SKM-1 treated with dmso at 0.1 percent for 144 hours (cell line): ENCODE measurements around the gene MTHFD1L.

Experiments
- DNase-seq: peaks from one replicate; lab custom pipeline; 2025; ENCODE audit not compliant: unreplicated experiment; lab: John Stamatoyannopoulos, UW

Gene MTHFD1L

GRCh38 chr6:150931405-150931804 is 65.9 kb downstream of the MTHFD1L start:
- DNase-seq, result no peak

DNA sequence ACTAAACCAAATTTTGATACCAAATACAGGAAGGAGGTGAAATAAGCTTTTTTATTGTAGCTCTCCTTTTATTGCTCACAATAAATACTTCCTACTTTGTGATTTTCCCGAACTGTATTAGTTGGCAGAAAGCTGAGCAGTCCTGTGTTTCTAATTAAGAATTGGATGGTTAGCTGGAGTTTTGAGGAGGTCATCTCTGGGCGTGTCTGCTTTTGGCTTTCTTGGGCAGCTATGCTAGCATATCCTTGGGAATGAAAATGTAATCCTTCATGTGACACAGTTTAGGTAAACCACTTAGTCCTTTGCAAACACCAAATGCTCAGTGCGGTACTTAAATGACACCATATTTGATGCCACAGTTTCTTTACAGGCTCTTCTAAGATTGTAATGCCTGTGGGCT is 67.5 kb downstream of the MTHFD1L start:
- no peak for DNase-seq

DNA sequence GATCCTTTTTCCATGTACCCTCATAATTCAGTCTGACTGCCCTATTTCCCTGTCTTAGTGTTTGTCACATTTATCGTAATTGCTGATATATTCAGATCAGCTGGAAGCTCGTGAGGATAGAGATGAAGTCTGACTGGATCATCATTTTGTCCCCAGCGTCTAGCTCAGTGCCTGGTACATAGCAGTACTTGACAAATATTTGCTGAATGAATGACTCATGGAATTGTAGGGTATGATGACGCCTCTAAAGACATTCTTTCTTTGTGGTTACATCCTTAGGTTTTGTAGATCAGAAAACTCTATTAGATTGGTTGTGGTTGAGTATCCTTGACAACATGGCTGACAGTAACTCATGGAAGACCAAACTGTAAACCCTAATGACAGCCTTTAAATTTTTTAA is 68.9 kb downstream of the MTHFD1L start:
- DNase-seq, result no peak

DNA sequence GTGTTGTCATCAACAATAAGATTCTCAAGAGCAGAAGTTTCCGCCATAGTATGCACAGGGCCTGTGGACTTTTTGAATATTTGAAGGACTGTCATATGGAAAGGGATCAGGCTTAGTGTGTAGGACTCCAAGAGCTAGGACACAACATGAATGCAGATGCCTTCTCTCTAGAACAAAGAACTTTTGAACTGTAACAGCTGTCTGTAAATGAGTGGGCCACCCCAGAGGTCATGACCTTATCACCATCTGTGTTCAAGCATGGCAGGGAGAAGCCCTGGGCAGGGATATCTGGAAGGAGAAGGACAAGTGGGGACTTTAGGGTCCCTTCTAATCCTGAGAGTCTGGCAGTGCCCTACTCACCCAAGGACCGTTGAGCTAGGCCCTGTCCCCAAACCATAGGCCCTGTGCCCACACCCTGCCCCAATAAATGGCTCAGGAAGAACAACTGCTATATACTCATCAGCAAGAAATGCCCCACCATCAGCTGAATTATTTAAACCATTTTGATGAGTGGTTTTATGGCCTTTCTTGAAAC is 70.6 kb downstream of the MTHFD1L start:
- no peak for DNase-seq

GRCh38 chr6:150937132-150937906 is 71.8 kb downstream of the MTHFD1L start:
- no peak for DNase-seq

GRCh38 chr6:150939399-150939798 is 73.9 kb downstream of the MTHFD1L start:
- no peak for DNase-seq

DNA sequence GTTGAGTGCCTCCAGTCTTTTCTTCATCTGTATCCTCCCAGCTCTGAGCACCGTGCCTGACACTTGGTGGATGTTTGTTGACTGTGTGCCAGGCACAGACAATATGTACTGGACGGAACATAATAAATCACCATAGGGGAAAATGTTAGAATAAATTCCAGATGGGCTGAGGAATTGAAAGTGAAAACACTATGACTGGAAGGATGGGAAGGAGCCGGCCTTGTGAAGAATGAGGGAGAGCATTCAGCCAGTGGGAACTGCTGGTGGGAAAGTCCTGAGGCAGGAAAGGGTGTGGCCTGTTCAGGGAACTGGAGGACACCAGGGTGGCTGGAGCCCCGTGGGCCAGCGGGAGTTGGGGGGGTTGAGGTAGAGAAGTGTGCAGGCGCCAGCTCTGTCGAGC is 75.4 kb downstream of the MTHFD1L start:
- no peak for DNase-seq

DNA sequence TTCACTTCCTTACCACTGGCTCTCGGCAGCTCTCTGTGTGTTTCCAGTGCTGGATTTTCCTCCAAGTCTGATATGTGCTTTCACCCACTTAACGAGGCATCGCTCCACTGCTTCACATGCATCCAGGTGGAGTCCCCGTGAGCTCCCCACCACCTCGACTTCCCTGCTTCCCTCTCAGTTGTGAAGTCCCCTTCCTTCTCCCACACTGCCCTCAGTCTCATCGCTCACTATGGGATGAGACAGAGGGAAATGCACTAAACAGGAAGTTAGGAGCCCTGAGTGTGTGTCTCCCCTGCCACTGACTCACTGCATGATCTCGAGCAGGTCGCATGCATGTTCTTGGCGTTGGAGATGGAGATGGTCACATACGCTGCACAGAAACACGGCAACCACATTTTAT is 84.0 kb downstream of the MTHFD1L start:
- DNase-seq, result no peak

DNA sequence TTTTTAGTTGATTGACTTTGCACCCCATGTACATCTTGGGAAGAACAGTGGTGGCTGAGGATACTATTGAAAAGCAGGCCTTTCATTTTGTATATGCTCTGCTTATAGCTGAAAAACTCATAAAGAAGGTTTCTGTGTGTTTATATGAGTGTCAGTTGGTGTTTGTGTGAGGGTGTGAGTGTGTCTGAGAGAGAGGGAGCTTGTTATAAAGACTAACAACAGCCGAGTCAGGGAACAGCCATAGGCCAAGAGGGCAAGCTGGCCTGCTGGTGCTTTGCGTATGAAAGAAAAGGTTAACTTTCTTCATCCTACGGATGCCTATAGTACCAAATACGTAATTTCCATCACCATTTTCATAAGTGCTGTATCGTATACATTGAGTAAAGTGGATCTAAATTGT is 88.3 kb downstream of the MTHFD1L start:
- DNase-seq, result no peak

DNA sequence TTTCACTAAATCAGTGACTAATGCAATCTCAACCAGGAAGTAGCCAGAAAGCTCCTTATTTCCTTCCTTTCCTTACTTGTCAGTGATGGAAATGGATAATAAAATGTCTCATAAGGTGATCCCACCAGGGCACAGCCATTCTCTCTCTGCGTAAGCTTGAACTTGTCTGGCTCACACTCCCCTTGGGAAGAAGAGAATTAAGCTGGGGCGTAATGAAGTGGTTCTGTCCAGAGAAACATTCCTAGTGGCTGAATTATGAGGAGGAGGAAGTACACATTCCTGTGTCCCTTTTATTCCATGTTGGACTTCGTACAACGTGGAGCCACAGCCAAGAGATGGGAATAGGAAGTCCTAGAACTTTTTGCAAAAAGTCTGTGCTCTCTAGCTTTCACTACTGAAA is 93.7 kb downstream of the MTHFD1L start:
- DNase-seq, result no peak

DNA sequence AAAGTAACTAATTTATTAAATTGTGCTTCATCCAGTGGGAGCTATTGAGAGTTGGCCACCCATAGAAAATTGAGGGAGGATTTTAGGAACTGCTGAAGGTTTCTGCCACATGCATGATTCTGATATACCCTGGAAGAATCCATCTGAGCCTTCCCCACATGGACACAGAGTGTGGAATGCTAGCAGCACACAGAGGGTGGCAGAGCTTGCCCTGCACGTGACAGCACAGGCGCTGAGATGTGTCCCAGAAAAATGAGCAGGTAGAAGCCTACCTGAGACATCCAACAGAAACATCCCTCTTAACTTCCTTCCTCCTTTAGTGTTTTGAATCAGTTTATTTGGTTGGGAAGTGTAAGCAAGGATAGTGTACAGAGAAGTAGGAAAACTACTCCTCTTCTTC is 96.9 kb downstream of the MTHFD1L start:
- no peak for DNase-seq

- DNase-seq, result no peak
These were observed 99.3 kb downstream of the MTHFD1L start for GRCh38 chr6:150964765-150965164.

DNA sequence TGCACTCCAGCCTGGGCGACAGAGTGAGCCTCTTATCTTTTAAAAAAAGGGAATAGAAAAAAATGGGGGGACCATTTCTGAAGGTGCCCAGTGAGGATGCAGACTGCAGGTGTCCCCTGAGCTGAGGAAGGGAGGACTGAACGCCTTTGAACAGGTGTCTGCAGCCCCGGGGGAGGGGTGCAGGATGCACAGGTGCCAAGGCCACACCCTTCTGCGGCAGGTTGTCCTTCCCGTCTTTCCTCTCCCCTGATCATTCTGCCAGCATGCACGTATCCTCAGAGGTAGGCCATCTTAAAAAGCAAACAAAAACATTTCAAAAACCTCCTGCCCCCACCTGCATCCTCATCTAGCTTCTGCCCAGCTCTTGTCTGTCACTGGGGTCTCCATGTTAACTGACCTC is 101.3 kb downstream of the MTHFD1L start:
- no peak for DNase-seq

GRCh38 chr6:150967381-150967780 is 101.9 kb downstream of the MTHFD1L start:
- no peak for DNase-seq

DNA sequence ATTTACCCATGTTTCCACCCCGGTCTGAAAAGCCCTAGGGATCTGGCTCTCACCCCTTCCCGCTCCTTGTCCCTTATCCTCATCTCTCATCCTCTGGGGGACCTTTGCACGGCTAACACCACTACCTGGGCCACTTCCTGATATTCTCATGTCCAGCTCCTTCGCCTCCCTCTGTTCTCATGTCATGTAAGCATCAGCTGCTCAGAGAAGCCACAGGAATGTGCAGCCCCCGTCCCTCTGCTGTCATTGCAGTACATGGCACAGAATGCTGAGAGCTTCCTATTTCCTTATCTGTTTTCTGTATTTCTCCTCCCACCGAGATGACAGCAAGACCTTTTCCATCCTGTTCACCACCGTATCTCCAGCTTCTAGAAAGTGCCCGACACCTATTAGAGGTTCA is 102.4 kb downstream of the MTHFD1L start:
- no peak for DNase-seq

GRCh38 chr6:150969901-150970300 is 104.4 kb downstream of the MTHFD1L start:
- no peak for DNase-seq

- no peak for DNase-seq
These were observed 105.7 kb downstream of the MTHFD1L start for GRCh38 chr6:150971219-150971618.

- DNase-seq, result no peak
These were observed 109.6 kb downstream of the MTHFD1L start for GRCh38 chr6:150975136-150975535.

GRCh38 chr6:150977281-150977680 is 111.8 kb downstream of the MTHFD1L start:
- no peak for DNase-seq

- no peak for DNase-seq
These were observed 113.1 kb downstream of the MTHFD1L start for GRCh38 chr6:150978624-150979023.

DNA sequence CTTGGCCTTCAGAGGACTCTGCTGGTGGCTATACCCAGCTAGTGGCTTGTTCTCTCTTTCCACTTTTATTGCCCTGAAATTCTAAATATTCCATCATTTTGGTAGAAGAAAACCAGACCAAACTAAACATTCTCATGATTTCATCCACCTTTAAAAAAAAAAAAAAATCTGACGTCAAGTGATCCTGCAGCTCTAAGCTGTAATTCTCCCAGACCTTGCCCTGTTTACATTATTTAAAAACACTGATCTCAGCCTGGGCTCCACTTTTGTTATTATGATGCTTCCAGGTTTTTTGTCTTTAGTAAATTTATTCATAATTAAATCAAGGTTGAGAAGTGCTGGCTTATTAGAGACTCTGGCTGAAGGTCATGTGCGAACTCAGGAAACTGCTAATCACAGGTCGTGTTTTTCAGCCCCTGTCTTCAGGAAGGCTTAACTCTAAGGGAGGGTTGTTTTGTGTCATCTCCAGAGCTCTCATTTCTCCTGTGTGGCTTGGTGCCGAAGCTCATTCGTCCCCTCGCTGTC is 114.4 kb downstream of the MTHFD1L start:
- DNase-seq, result no peak

DNA sequence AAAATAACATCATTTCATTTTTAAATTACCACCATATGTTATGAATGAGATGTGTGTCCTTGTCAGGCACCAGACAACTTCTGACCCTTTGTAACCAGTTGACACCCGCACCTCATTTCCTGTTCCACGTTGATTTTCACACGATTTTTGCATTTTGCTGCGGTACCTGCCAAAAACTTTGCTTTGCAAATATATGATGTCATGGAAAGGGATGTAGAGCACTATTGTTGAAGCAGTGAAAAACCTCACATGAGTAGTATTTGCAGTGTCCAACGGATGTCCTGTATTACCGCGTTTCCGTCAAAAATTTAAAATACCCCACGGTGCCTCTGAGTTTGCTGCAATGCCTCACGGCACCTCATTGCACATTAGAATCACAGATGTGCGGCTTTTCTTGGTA is 115.6 kb downstream of the MTHFD1L start:
- DNase-seq, result no peak

GRCh38 chr6:150981669-150982068 is 116.2 kb downstream of the MTHFD1L start:
- no peak for DNase-seq
